ENCODE results near the gene CPLANE2. TPM values are rescaled to one million over a fixed set of nuclear protein-coding genes. Genes with fewer than 3 reads are reported as not detected.

Gene CPLANE2
- total and polyA plus RNA-seq, 2 of the 4 experiments (the other 2 are of a cell fraction): 3.2 to 5.8 TPM

DNA sequence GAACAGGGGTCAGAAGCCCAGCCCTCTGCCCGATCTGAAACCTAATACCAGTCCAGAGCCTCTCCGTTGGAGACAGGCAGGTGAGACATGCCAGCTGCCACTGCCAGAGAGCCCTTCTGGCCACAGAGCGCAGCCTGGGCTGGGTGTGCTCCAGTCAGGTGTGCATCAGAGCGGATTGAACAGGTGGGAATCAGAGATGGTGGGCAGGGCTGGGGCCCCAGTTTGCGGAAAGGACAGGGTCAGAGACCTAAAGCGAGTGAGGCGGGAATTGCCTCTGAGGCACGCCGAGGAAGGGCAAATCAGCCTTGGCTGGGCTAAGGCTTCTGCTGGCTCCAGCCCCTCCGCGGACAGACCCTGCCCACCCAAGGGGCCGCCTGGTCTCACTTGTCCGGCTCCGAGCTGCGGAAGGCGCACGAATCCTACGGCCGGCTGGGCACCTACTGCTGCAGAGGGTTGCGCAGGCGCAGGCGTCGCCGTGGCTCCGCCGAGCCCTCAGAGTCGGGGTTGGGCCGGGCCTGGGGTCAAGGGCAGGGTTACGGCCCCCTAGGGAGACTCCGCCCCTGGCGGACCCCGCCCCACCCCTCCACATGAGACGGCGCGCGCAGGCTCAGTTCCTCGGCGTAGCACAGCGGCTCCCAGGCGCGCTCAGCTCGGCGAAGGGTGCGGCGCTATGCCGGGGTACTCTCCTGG, 10.3 kb downstream of the CPLANE2 start:
- peaks cover 37% of the 10 kb centered on the region for H3K27me3 ChIP-seq (ENCODE audit: control insufficient read depth, insufficient read depth, low read length)
- in situ Hi-C loops (cut with MboI; ENCODE audit: low sequenced_read_pairs): no loop called here
- H3K36me3 ChIP-seq (ENCODE audit: control insufficient read depth, insufficient read depth, low read length): no peaks in the 10 kb centered on the region
- no peak overlapping the region for H2BK20ac ChIP-seq (ENCODE audit: low read depth, low read length)
- no peak overlapping the region for H3K4me3 ChIP-seq (ENCODE audit: insufficient read depth, low read depth, low read length)
- no peak overlapping the region for H3K9ac ChIP-seq (ENCODE audit: low read depth, low read length)
- ATAC-seq (ENCODE audit: low read depth) (peak; percentile 76), DNase-seq (no peak)
- H2BK120ac ChIP-seq (ENCODE audit: low read depth, low read length): no peak overlapping the region
- H2BK15ac ChIP-seq (ENCODE audit: low read depth, low read length): no peak overlapping the region
- H4K5ac ChIP-seq (ENCODE audit: low read depth, low read length): no peak overlapping the region
- H2BK5ac ChIP-seq (ENCODE audit: low read depth, low read length, poor library complexity, severe bottlenecking): no peak overlapping the region
- 17% methylated on average over 26 of the region's 46 CpGs; no CpG with 5 or more reads in 1 of the 2 experiments for WGBS, 2 experiments (ENCODE audit: extremely low coverage in 2 of 2, insufficient read length in 1 of 2)
- H4K8ac ChIP-seq (ENCODE audit: low read depth in 2 of 2, low read length in 2 of 2): no peak overlapping the region
- dilution Hi-C loops (cut with HindIII; ENCODE audit: low sequenced_read_pairs, unreplicated experiment): no loop called here
- no TSS peak for BruUV-seq (replicated peaks)
- H3K9me3 ChIP-seq (ENCODE audit: control insufficient read depth, insufficient read depth, low read length): peaks cover 14% of the 10 kb centered on the region
- peak overlapping the region; percentile 67 for H2AFZ ChIP-seq (replicated peaks; ENCODE audit: low read length, poor library complexity)
- no peaks in the 10 kb centered on the region for H3K79me1 ChIP-seq (ENCODE audit: low read depth in 1 of 2, low read length in 2 of 2)
- intact Hi-C loops (cut with micrococcal nuclease): no loop called here
- no peak overlapping the region for H3K23ac ChIP-seq (ENCODE audit: low read depth, low read length)
- no peak overlapping the region for H4K91ac ChIP-seq (ENCODE audit: insufficient read depth, low read depth, low read length)
- no peak overlapping the region for H3K4ac ChIP-seq (ENCODE audit: low read depth, low read length)
- ChIA-PET POLR2A (ENCODE audit: unreplicated experiment) (no interaction called here), CTCF (no interaction called here)
- no peak overlapping the region for H2AK5ac ChIP-seq (ENCODE audit: low read depth, low read length)
- H3K9me1 ChIP-seq (ENCODE audit: insufficient read depth, low read length): no peaks in the 10 kb centered on the region
- H3K27ac ChIP-seq (ENCODE audit: insufficient read depth, low read length): no peak overlapping the region
- H4K20me1 ChIP-seq (ENCODE audit: insufficient read depth, low read length): no peaks in the 10 kb centered on the region
- H3K4me1 ChIP-seq (ENCODE audit: control insufficient read depth, insufficient read depth, low read length): no peaks in the 10 kb centered on the region; the same call in 1 of the 2 replicates
- H3K56ac ChIP-seq (ENCODE audit: extremely low read depth, insufficient read depth, low read length): no peak overlapping the region
- peak overlapping the region; percentile 63; the same call in 1 of the 2 replicates for H3K4me2 ChIP-seq (ENCODE audit: low read depth, low read length)
- H2AK9ac ChIP-seq (replicated peaks; ENCODE audit: low read depth, low read length, poor library complexity): no peak overlapping the region
- H3K14ac ChIP-seq (replicated peaks; ENCODE audit: low read depth, low read length): no peak overlapping the region
- no peak overlapping the region for H3K18ac ChIP-seq (ENCODE audit: low read depth, low read length)
- TF ChIP-seq SMC3 (IDR thresholded peaks at IDR 0.05; ENCODE audit: low read depth, low read length) (no peak), RAD21 (IDR thresholded peaks at IDR 0.05; ENCODE audit: low read length) (no peak), POLR2A (IDR thresholded peaks at IDR 0.05; ENCODE audit: low read depth, low read length) (no peak), MAZ (IDR thresholded peaks at IDR 0.05; ENCODE audit: borderline replicate concordance, low read depth, low read length) (no peak), CEBPB (IDR thresholded peaks at IDR 0.05; ENCODE audit: low read depth, low read length) (no peak), FOS (IDR thresholded peaks at IDR 0.05; ENCODE audit: low read depth, low read length) (no peak), MAFK (IDR thresholded peaks at IDR 0.05; ENCODE audit: low read depth, low read length) (no peak), BHLHE40 (IDR thresholded peaks at IDR 0.05; ENCODE audit: low read depth, low read length) (no peak), MXI1 (IDR thresholded peaks at IDR 0.05; ENCODE audit: borderline replicate concordance, low read depth, low read length) (no peak), NFE2L2 (IDR thresholded peaks at IDR 0.05; ENCODE audit: low read depth, low read length) (no peak), RCOR1 (IDR thresholded peaks at IDR 0.05; ENCODE audit: insufficient replicate concordance, low read length) (no peak), CHD1 (IDR thresholded peaks at IDR 0.05; ENCODE audit: low read depth, low read length) (no peak), RFX5 (IDR thresholded peaks at IDR 0.05; ENCODE audit: low read depth, low read length) (no peak)
- TF ChIP-seq, protein P1, sequence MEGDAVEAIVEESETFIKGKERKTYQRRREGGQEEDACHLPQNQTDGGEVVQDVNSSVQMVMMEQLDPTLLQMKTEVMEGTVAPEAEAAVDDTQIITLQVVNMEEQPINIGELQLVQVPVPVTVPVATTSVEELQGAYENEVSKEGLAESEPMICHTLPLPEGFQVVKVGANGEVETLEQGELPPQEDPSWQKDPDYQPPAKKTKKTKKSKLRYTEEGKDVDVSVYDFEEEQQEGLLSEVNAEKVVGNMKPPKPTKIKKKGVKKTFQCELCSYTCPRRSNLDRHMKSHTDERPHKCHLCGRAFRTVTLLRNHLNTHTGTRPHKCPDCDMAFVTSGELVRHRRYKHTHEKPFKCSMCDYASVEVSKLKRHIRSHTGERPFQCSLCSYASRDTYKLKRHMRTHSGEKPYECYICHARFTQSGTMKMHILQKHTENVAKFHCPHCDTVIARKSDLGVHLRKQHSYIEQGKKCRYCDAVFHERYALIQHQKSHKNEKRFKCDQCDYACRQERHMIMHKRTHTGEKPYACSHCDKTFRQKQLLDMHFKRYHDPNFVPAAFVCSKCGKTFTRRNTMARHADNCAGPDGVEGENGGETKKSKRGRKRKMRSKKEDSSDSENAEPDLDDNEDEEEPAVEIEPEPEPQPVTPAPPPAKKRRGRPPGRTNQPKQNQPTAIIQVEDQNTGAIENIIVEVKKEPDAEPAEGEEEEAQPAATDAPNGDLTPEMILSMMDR (conservative IDR thresholded peaks at IDR 0.05; ENCODE audit: low read depth, low read length): no peak
- TF ChIP-seq, protein P2, sequence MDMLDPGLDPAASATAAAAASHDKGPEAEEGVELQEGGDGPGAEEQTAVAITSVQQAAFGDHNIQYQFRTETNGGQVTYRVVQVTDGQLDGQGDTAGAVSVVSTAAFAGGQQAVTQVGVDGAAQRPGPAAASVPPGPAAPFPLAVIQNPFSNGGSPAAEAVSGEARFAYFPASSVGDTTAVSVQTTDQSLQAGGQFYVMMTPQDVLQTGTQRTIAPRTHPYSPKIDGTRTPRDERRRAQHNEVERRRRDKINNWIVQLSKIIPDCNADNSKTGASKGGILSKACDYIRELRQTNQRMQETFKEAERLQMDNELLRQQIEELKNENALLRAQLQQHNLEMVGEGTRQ (IDR thresholded peaks at IDR 0.05; ENCODE audit: low read depth, low read length): no peak
- TF ChIP-seq, protein P3, sequence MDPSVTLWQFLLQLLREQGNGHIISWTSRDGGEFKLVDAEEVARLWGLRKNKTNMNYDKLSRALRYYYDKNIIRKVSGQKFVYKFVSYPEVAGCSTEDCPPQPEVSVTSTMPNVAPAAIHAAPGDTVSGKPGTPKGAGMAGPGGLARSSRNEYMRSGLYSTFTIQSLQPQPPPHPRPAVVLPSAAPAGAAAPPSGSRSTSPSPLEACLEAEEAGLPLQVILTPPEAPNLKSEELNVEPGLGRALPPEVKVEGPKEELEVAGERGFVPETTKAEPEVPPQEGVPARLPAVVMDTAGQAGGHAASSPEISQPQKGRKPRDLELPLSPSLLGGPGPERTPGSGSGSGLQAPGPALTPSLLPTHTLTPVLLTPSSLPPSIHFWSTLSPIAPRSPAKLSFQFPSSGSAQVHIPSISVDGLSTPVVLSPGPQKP (IDR thresholded peaks at IDR 0.05; ENCODE audit: borderline replicate concordance, low read depth, low read length): no peak

All from IMR-90 (cell line).